ENCODE data around the gene GALNTL6.

GALNTL6 gene

GRCh38 chr4:172243551-172243950 lies 430.3 kb downstream of the GALNTL6 start:
- no peak for DNase-seq

DNA sequence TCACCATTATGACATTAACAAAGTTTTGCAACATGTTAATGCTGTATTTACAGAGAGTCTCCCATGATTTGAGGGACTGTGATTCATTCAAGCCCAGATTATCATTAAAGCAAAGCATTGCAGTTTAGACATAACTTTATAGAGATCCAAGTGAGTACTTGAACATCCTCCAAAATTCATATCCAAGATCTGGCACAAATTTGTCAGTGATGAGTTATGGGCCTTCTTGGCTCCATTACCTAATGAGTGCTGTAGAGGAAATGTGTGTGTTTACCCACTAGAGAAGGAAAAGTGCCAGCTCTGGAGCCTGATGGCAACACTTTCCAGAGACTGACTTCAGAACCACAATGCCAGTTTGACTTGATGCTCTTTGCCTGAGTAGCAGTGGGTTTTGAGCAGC lies 432.3 kb downstream of the GALNTL6 start:
- DNase-seq: no peak

GRCh38 chr4:172253409-172253808 lies 440.2 kb downstream of the GALNTL6 start:
- DNase-seq: no peak

GRCh38 chr4:172256820-172257219 lies 443.6 kb downstream of the GALNTL6 start:
- no peak for DNase-seq

DNA sequence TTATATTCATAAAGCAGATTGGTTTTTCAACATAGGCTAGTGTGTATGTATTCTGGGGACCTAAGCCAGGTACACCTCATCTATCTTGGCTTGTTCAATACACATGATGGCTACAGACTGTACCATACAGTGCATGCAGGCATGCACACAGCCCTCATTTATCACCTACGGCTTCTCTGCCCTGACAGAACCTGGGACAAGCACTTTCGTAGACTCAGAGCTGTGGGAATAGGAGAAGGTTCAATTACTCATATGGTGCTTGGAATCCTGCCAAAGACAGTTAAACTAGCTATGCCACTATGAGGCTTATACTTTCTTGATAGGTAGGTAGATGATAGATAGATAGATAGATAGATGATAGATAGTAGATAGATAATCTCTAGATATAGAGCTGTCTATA lies 457.2 kb downstream of the GALNTL6 start:
- DNase-seq: peak; percentile 5

DNA sequence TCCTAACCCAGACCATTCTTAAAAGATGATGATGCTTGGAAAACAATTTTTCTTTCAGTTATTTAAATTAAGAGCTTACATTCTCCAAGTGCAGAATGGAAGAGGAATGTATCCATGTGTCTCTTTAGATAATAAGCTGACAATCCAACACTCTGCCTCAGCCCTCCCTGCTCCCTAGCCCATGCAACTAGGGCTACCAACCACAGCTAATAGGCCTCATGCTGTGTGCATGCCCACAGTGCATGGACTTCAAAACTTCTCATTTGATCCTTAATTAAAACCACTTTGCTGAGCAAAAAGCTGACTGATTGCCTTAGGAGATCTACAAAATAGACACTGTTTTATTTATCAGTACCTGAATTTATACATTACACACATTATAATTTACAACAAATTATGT lies 473.9 kb downstream of the GALNTL6 start:
- DNase-seq: no peak

DNA sequence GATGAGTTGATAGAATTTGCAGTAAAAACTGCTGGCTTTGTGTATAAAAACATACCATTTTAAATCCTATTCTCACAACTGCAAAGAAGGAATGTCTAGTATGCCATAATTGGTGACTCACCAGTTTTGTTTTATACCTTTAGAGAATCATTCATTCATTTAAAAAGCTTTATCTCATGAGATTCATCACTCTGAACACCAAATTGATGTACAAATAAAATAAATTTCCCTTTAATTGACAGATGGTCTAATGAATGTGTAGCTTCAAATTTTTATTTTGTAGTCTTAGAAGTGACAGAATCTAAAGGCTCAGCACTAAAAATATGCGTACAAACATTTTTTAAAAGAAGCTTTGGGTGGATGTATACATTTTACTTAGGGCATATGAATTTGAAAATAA lies 492.5 kb downstream of the GALNTL6 start:
- no peak for DNase-seq

DNA sequence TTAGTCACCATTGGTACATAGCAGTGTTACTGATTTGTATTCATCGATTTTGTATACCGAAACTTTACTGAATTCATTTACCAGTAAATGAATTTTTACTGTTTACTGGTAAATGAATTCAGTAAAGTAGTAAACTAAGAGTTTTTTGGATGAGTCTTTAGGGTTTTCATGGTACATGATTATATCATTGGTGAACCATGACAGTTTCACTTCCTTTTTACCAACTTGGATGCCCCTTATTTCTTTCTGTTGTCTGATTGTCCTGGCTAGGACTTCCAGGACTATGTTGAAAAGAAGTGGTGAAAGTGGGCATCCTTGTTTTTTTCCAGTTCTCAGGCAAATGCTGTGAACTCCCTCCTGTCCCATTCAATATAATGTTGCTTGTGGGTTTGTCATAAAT lies 494.9 kb downstream of the GALNTL6 start:
- DNase-seq: no peak

- DNase-seq: no peak
Observed at GRCh38 chr4:172311682-172312081, 498.5 kb downstream of the GALNTL6 start.

- no peak for DNase-seq
Observed at GRCh38 chr4:172323288-172323687, 510.1 kb downstream of the GALNTL6 start.

GRCh38 chr4:172344308-172344938 lies 531.2 kb downstream of the GALNTL6 start:
- no peak for DNase-seq

GRCh38 chr4:172348426-172348825 lies 535.2 kb downstream of the GALNTL6 start:
- DNase-seq: no peak

- no peak for DNase-seq
Observed at GRCh38 chr4:172352356-172352755, 539.2 kb downstream of the GALNTL6 start.

GRCh38 chr4:172356016-172356415 lies 542.8 kb downstream of the GALNTL6 start:
- no peak for DNase-seq

GRCh38 chr4:172357006-172357540 lies 543.9 kb downstream of the GALNTL6 start:
- no peak for DNase-seq

GRCh38 chr4:172362569-172362968 lies 549.4 kb downstream of the GALNTL6 start:
- DNase-seq: no peak

GRCh38 chr4:172369471-172369959 lies 556.3 kb downstream of the GALNTL6 start:
- no peak for DNase-seq

DNA sequence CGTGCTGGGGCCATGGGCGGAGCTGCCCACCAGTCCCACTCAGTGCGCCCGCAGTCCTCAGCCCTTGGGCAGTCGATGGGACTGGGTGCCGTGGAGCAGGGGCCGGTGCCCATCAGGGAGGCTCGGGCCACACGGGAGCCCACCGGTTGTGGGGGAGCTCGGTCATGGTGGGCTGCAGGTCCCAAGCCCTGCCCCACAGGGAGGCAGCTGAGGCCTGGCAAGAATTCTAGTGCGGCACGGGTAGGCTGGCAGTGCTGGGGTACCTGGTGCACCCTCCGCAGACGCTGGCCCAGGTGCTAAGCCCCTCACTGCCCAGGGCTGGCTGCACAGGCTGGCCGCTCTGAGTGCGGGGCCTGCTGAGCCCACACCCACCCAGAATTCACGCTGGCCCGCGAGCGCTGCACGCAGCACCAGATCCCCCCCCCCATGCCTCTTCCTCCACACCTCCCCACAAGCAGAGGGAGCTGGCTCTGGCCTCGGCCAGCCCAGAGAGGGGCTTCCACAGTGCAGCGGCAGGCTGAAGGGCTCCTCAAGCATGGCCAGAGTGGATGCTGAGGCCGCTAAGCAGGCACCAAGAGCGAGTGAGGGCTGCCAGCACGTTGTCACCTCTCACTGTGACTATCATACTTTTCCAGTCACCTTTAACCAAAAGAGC lies 564.4 kb downstream of the GALNTL6 start:
- DNase-seq: no peak

DNA sequence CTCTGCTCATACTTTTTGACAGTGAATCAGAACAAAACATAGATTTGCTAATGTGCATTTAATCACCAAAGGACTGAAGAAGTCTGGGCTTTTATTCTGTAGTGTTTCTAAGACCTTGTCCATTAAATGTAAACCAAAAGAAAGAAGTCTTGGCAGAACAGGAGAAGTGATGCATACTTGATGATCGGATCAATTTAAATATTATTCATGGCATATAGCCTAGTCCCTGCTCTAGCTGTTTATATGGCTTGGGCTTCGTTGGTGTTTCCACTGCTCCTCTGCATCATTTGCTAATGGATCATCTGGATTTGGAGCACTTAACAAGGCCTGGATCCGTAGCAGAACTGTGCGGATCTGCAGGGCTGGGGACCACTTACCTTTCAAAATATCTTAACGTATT lies 566.6 kb downstream of the GALNTL6 start:
- no peak for DNase-seq

DNA sequence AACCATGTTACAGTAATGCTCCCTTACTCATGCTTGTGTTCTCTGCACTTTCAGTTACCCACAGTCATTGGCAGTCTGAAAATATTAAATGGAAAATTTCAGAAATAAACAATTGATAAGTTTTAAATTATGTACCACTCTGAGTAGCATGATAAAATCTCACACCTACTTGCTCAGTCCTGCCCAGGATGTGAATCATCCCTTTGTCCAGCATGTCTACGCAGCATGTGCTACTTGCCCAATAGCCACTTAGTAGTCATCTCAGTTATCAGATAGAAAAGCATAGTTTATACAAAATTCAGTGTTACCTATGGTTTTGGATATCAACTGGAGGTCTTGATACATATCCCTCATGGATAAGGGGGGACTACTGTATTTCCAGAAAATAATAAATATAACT lies 577.1 kb downstream of the GALNTL6 start:
- no peak for DNase-seq

DNA sequence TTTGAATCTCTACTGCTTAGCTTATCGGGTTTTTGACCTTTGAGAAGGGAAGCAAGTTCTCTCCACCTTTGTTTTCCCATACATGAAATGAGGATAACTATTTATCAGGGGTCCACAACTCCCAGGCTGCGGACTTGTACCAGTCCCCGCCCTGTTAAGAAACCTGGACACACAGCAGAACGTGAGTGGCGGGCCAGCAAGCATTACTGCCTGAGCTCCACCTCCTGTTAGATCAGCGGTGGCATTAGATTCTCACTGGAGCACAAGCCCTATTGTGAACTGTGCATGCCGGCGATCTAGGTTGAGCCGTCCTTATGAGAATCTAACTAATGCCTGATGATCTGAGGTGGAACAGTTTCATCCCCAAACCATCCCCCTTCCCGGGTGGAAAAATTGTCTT lies 579.5 kb downstream of the GALNTL6 start:
- DNase-seq: no peak

DNA sequence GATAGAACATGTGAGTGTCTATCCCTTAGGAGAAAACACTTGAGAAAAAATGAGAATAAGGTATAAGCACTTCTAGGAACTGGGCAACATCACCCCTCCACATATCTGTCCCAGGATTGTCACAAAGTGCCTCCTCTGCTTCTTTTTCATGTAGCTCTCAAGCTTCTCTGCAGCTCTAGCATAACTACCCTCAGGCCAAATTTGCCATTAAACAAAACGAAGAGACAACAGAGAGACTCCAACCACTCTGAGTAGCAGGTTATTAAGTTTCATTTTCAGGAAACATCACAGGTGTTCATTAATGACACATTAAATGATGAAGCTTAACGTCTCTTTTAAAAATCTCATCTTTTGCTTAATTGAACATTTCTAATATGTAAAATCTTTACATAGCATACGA lies 580.0 kb downstream of the GALNTL6 start:
- no peak for DNase-seq

DNA sequence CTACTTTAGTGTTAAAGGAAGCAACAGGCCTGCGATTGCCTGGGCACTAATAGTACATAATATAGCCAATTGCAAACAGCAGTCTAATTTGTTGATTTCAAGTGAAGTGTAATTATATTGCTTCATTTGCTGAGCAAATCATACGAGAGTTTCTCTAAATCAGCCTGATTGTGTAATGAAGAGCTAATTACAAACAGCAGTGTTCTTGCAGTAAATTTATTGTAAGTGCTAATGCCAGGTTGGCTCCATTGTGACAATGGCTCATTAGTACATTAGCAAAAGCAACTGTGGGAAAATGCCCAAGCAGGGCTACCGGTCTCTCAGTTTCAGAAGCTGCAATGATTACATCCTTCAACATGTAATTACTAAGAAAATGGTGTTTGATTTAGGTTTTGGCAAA lies 591.5 kb downstream of the GALNTL6 start:
- DNase-seq: no peak

GRCh38 chr4:172410363-172410762 lies 597.2 kb downstream of the GALNTL6 start:
- no peak for DNase-seq

DNA sequence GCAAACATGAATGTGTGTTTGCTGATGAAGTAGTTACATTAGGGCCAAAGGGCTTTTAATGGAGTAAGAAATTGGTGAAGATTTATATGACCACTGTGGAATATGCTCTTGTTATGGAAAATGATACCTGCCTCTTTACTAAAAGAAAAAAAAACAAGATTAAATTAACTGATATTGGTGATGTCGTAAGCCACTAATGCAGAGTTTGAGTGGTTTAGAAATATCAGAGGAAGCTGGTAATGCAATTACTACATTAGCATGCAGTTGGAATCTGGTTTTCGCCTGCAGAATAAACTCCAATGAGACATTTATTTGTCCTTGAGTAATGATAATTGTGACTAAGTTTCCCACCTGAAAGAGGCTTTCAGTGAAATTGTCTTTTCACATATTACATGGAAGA lies 597.9 kb downstream of the GALNTL6 start:
- DNase-seq: no peak

All from DMS153 (cell line).